Measurements from ENCODE around the gene MVB12B. TPM values are rescaled to one million over a fixed set of nuclear protein-coding genes. Genes with fewer than 3 reads are reported as not detected.

The MVB12B gene
- total RNA-seq, 4 donors from 2014 or later = 2.1 to 39.2 (median 22.2) TPM

- DNase-seq = no peak
- Histone ChIP-seq H3K36me3 (no peaks in the 10 kb centered on the region), H3K4me3 (no peak overlapping the region), H3K4me1 (no peaks in the 10 kb centered on the region), H3K27ac (no peak overlapping the region), H3K9me3 (no peaks in the 10 kb centered on the region), H3K27me3 (peaks cover 0 to 25% of the 10 kb centered on the region in 2 donors)
- TF ChIP-seq CTCF (IDR thresholded peaks at IDR 0.05) (no peak), POLR2A (IDR thresholded peaks at IDR 0.05) (no peak)
- intact Hi-C loops (cut with DNase I; ENCODE audit: low total_unique reads) = no loop called here
These were observed 197.0 kb downstream of the MVB12B start for GRCh38 chr9:126523611-126524111.

- no peaks in the 10 kb centered on the region for H3K9me3 ChIP-seq
- intact Hi-C loops (cut with DNase I; ENCODE audit: low total_unique reads) = no loop called here
- H3K4me3 ChIP-seq = no peak overlapping the region
- DNase-seq = no peak
- peaks cover 0 to 17% of the 10 kb centered on the region in 2 donors for H3K27me3 ChIP-seq
- TF ChIP-seq POLR2A (IDR thresholded peaks at IDR 0.05) (no peak), CTCF (IDR thresholded peaks at IDR 0.05) (no peak)
- no peaks in the 10 kb centered on the region for H3K36me3 ChIP-seq
- H3K4me1 ChIP-seq = no peaks in the 10 kb centered on the region
- H3K27ac ChIP-seq = no peak overlapping the region
These were observed 197.9 kb downstream of the MVB12B start for GRCh38 chr9:126524353-126525077.

GRCh38 chr9:126526218-126527108, 199.8 kb downstream of the MVB12B start:
- no peak for DNase-seq
- no peak overlapping the region for H3K27ac ChIP-seq
- intact Hi-C loops (cut with DNase I; ENCODE audit: low total_unique reads) = no loop called here
- no peaks in the 10 kb centered on the region for H3K9me3 ChIP-seq
- peaks cover 0 to 7% of the 10 kb centered on the region in 2 donors for H3K27me3 ChIP-seq
- TF ChIP-seq POLR2A (IDR thresholded peaks at IDR 0.05) (no peak), CTCF (IDR thresholded peaks at IDR 0.05) (no peak)
- H3K36me3 ChIP-seq = no peaks in the 10 kb centered on the region
- H3K4me3 ChIP-seq = no peak overlapping the region
- no peaks in the 10 kb centered on the region for H3K4me1 ChIP-seq

- no peak for DNase-seq
- intact Hi-C loops (cut with DNase I; ENCODE audit: low total_unique reads) = no loop called here
- TF ChIP-seq POLR2A (IDR thresholded peaks at IDR 0.05) = no peak
- TF ChIP-seq CTCF (IDR thresholded peaks at IDR 0.05) = no peak
- no peak overlapping the region for H3K27ac ChIP-seq
- no peaks in the 10 kb centered on the region for H3K4me1 ChIP-seq
- H3K4me3 ChIP-seq = no peak overlapping the region
- H3K9me3 ChIP-seq = no peaks in the 10 kb centered on the region
- H3K27me3 ChIP-seq = peaks cover 0 to 7% of the 10 kb centered on the region in 2 donors
- H3K36me3 ChIP-seq = no peaks in the 10 kb centered on the region
These were observed 200.6 kb downstream of the MVB12B start for GRCh38 chr9:126527109-126527825.
